CD4-positive, alpha-beta T cell treated with Interleukin-15 for 1 hour (primary cell): ENCODE measurements around the gene GNA14.

ENCODE experiments used
- DNase-seq: peaks from one replicate; pipeline ENCODE4 v3.0.0-alpha.2; 2020

Gene GNA14

GRCh38 chr9:77384406-77384805 lies 263.7 kb downstream of the GNA14 start:
- DNase-seq: no peak

- DNase-seq: no peak
Observed at GRCh38 chr9:77375956-77376532, 272.1 kb downstream of the GNA14 start.

GRCh38 chr9:77374266-77374665 lies 273.9 kb downstream of the GNA14 start:
- DNase-seq: no peak
